Dermis lymphatic vessel endothelial cell (primary cell): Measurements from ENCODE around the gene CRYGN. TPM values are rescaled to one million over a fixed set of nuclear protein-coding genes. Genes with fewer than 3 reads are reported as not detected.

Experiments used
- total RNA-seq: library from RNA; depleted of rRNA; stranded (reverse); fragments of >200 nt; gene quantifications from 2 replicates; pipeline ENCODE4 v1.2.1, GENCODE V29; 2014

The CRYGN gene
- total RNA-seq = not detected in 2 replicates

GRCh38 chr7:151439855-151440798 is at the start of gene CRYGN:
CRYGN (minus strand) TSS chr7:151440141; CDS start chr7:151439917, 224 bp downstream.

GRCh38 chr7:151409667-151410404 is 30.1 kb downstream of the CRYGN start, which contains the start of gene WDR86:
WDR86 (minus strand) TSS chr7:151410038; CDS start chr7:151409589, 449 bp downstream.

Other genes with a start within 250 kb of the CRYGN start
- gene H2BK1, start 229.7 kb downstream of the CRYGN start, total RNA-seq = not detected in 2 replicates
- gene ABCF2, start 212.9 kb downstream of the CRYGN start, total RNA-seq = 32.6 and 45.6 TPM in 2 replicates
- 26.5 and 34.7 TPM in 2 replicates for gene CHPF2, start 207.7 kb downstream of the CRYGN start, total RNA-seq
- gene SMARCD3, start 191.4 kb downstream of the CRYGN start, total RNA-seq = 1.3 and 2.1 TPM in 2 replicates
- 26.5 and 33.7 TPM in 2 replicates for gene NUB1, start 98.3 kb downstream of the CRYGN start, total RNA-seq
- 0.11 TPM in 1 of 2 replicates, not detected in the other for gene WDR86, start 30.1 kb downstream of the CRYGN start, total RNA-seq
- 60.2 and 62.9 TPM in 2 replicates for gene RHEB, start 79.8 kb upstream of the CRYGN start, total RNA-seq